ENCODE measurements around the gene ETFB.

ETFB gene

DNA sequence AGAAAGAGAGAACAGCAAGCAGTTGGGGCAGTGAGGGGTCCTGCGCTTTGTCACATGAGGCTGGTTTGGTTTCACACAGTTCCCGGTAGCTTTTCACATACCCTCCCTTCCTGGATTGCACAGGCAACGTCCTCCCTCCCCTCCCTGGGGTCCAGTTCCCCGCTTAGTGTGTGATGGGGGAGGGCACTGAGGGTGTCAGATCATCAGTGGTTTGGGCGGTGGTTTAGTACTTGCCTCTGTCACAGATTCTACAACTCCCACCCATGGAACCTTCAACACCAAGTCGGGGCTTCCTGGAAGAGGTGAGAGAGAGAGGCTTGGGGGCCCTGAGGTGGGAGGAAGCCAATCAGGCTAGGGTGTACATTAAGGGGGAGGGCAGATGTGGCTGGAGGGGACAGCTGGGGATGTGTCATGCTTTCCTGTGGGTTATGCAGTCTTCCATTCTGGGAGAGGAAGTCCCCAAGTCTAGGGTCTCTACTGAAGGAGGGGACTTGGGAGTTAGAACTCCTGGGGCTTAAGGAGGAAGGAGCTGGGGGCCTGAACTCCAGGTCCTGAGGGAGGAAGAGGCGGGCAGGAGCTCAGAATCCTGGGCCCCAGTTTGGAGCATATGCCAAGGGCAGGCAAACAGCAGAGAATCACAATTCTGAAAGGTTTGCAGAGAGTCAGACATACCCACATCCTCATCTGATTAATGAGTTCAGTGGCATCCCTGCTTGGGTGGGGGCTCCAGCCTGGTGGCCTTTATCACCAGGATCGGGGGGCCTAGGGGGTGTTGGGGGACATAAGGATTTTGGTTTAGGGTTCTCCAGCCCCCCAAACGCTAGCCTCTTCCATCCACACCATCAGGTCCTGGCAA, 6.7 kb upstream of the ETFB start, which contains the start of gene NKG7:
NKG7 (minus strand) TSS at position 6 of the 856 bp plus-strand sequence. CDS start 119 bp downstream, outside the sequence.
- Histone ChIP-seq H3K4me3 (replicated peaks; ENCODE audit: insufficient read depth, low read length) (peak within 1 kb of the TSS; percentile 12), H3K27me3 (ENCODE audit: insufficient read depth, poor library complexity, severe bottlenecking) (no peaks in the 10 kb centered on the region), H3K27ac (replicated peaks) (peak within 1 kb of the TSS; percentile 80)
- TF ChIP-seq SPI1 (IDR thresholded peaks at IDR 0.05; ENCODE audit: borderline replicate concordance, low read depth) (peak; percentile 82), POLR2AphosphoS5 (IDR thresholded peaks at IDR 0.05; ENCODE audit: low read depth) (0 out of 2 replicates have a peak, but pooled peaks have one; percentile 43), GABPA (IDR thresholded peaks at IDR 0.05; ENCODE audit: low read depth) (no peak)
- TF ChIP-seq, protein P1, sequence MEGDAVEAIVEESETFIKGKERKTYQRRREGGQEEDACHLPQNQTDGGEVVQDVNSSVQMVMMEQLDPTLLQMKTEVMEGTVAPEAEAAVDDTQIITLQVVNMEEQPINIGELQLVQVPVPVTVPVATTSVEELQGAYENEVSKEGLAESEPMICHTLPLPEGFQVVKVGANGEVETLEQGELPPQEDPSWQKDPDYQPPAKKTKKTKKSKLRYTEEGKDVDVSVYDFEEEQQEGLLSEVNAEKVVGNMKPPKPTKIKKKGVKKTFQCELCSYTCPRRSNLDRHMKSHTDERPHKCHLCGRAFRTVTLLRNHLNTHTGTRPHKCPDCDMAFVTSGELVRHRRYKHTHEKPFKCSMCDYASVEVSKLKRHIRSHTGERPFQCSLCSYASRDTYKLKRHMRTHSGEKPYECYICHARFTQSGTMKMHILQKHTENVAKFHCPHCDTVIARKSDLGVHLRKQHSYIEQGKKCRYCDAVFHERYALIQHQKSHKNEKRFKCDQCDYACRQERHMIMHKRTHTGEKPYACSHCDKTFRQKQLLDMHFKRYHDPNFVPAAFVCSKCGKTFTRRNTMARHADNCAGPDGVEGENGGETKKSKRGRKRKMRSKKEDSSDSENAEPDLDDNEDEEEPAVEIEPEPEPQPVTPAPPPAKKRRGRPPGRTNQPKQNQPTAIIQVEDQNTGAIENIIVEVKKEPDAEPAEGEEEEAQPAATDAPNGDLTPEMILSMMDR (IDR thresholded peaks at IDR 0.05; ENCODE audit: insufficient read depth, low read length): no peak
- TF ChIP-seq, protein P2, sequence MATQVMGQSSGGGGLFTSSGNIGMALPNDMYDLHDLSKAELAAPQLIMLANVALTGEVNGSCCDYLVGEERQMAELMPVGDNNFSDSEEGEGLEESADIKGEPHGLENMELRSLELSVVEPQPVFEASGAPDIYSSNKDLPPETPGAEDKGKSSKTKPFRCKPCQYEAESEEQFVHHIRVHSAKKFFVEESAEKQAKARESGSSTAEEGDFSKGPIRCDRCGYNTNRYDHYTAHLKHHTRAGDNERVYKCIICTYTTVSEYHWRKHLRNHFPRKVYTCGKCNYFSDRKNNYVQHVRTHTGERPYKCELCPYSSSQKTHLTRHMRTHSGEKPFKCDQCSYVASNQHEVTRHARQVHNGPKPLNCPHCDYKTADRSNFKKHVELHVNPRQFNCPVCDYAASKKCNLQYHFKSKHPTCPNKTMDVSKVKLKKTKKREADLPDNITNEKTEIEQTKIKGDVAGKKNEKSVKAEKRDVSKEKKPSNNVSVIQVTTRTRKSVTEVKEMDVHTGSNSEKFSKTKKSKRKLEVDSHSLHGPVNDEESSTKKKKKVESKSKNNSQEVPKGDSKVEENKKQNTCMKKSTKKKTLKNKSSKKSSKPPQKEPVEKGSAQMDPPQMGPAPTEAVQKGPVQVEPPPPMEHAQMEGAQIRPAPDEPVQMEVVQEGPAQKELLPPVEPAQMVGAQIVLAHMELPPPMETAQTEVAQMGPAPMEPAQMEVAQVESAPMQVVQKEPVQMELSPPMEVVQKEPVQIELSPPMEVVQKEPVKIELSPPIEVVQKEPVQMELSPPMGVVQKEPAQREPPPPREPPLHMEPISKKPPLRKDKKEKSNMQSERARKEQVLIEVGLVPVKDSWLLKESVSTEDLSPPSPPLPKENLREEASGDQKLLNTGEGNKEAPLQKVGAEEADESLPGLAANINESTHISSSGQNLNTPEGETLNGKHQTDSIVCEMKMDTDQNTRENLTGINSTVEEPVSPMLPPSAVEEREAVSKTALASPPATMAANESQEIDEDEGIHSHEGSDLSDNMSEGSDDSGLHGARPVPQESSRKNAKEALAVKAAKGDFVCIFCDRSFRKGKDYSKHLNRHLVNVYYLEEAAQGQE (IDR thresholded peaks at IDR 0.05; ENCODE audit: insufficient replicate concordance, low read depth): no peak
- DNase-seq (ENCODE audit: low read depth in 1 of 2, low spot score in 1 of 2): peak; percentile 88 to 92

DNA sequence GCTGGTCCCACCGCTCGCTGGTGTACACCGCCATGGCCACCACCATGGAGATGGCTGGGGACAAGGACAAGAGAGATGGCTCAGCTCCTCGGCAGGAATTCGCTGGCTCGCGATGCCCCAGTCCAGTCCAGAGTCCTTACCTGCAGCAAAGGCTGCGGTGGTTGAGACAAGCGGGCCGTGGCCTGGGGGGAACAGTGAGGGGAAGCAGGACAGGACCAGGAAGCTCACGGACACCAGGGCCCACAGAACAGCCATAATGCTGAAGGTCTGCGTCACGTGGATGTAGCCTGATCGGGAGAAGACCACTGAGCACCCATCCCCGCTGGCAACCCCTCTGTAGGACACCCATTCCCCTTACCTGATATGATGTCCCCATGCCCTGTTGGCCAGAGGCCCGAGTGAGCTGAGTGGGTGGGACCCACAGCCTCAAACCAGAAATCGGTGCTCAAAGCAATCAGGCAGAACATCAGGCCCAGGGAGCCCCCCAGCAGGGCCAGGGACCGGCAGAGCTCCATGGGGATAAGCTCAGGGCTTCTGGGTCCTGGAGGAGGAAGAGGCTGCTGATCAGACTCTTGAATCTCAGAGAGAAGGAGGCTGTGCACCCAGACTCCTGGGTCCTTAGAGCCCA, 5.9 kb upstream of the ETFB start:
- Histone ChIP-seq H3K27ac (replicated peaks) (peak overlapping the region; percentile 80), H3K4me3 (replicated peaks; ENCODE audit: insufficient read depth, low read length) (peak overlapping the region; percentile 12), H3K27me3 (ENCODE audit: insufficient read depth, poor library complexity, severe bottlenecking) (no peaks in the 10 kb centered on the region)
- no peak for TF ChIP-seq GABPA (IDR thresholded peaks at IDR 0.05; ENCODE audit: low read depth)
- no peak for TF ChIP-seq POLR2AphosphoS5 (IDR thresholded peaks at IDR 0.05; ENCODE audit: low read depth)
- TF ChIP-seq, protein P1 (IDR thresholded peaks at IDR 0.05; ENCODE audit: insufficient read depth, low read length): no peak
- TF ChIP-seq, protein P2 (IDR thresholded peaks at IDR 0.05; ENCODE audit: insufficient replicate concordance, low read depth): no peak
- TF ChIP-seq SPI1 (IDR thresholded peaks at IDR 0.05; ENCODE audit: borderline replicate concordance, low read depth): no peak
- no peak for DNase-seq (ENCODE audit: low read depth in 1 of 2, low spot score in 1 of 2)

DNA sequence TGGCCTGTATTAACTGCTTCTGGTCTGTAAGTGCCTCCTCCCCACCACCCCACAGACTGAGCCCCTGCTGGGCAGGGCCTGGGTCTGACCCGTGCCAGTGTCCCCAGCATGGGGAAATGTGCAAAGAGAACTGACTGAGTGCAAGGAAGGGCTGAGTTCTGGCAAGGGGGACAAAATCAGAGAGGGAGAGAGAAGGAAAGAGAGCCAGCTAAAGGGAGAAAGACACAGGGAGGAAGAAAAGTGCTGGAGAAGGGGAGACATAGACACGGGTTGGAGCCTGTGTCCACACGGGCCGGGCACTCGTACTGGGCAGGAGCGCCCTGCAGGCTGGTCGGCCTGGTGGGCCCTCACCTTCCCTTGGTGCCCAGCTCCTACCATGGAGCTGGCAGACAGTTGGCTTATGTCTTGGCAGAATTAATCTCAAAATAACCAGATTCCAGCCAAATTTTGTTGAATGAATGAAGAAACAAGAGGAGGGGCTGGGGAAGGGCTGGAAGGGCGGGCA, 5.0 kb upstream of the ETFB start:
- TF ChIP-seq POLR2AphosphoS5 (IDR thresholded peaks at IDR 0.05; ENCODE audit: low read depth) (no peak), SPI1 (IDR thresholded peaks at IDR 0.05; ENCODE audit: borderline replicate concordance, low read depth) (no peak), GABPA (IDR thresholded peaks at IDR 0.05; ENCODE audit: low read depth) (no peak)
- TF ChIP-seq, protein P2 (IDR thresholded peaks at IDR 0.05; ENCODE audit: insufficient replicate concordance, low read depth): no peak
- TF ChIP-seq, protein P1 (IDR thresholded peaks at IDR 0.05; ENCODE audit: insufficient read depth, low read length): no peak
- Histone ChIP-seq H3K27me3 (ENCODE audit: insufficient read depth, poor library complexity, severe bottlenecking) (no peaks in the 10 kb centered on the region), H3K4me3 (replicated peaks; ENCODE audit: insufficient read depth, low read length) (no peak overlapping the region), H3K27ac (replicated peaks) (peak overlapping the region; percentile 80; the same call in 1 of the 2 replicates)
- no peak for DNase-seq (ENCODE audit: low read depth in 1 of 2, low spot score in 1 of 2)
